Measurements from ENCODE around the gene SAMD4A.

DNA sequence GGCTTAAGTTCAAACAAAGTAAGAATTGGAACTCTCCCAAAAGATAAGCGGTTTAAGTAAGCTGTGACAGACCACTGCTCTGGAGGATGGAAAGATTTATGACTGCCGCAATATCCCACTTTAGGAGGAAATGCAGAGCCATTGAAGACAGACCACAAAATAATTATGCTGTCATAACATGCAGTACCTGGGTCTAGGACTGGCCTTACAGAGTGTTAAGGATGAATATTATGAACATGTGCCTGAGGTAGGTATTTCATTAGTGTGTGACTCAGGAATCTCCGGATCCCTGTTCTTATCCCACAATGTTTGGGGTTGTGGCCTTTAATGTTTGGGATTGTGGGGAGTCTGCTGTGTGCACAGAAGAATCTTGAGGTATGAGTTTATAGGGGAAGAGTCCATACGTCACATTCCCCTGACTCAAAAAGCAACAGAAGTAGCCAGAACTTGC is 114.9 kb downstream of the SAMD4A start:
- TF ChIP-seq POLR2AphosphoS5 (IDR thresholded peaks at IDR 0.05), result no peak
- TF ChIP-seq, protein P1, sequence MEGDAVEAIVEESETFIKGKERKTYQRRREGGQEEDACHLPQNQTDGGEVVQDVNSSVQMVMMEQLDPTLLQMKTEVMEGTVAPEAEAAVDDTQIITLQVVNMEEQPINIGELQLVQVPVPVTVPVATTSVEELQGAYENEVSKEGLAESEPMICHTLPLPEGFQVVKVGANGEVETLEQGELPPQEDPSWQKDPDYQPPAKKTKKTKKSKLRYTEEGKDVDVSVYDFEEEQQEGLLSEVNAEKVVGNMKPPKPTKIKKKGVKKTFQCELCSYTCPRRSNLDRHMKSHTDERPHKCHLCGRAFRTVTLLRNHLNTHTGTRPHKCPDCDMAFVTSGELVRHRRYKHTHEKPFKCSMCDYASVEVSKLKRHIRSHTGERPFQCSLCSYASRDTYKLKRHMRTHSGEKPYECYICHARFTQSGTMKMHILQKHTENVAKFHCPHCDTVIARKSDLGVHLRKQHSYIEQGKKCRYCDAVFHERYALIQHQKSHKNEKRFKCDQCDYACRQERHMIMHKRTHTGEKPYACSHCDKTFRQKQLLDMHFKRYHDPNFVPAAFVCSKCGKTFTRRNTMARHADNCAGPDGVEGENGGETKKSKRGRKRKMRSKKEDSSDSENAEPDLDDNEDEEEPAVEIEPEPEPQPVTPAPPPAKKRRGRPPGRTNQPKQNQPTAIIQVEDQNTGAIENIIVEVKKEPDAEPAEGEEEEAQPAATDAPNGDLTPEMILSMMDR (IDR thresholded peaks at IDR 0.05 in 8 of 11, conservative IDR thresholded peaks at IDR 0.05 in 3 of 11), result no peak
